Brain microvascular endothelial cell (primary cell): ENCODE measurements around the gene MATCAP1.
A peak's percentile ranks its signal among the peaks of the same experiment; 100 is the strongest.

Experiments
- DNase-seq: peaks from one replicate; pipeline ENCODE4 v3.0.0-alpha.2; 2020
- H3K27ac ChIP-seq: fragments of 250-450 bp; sonication (Bioruptor Pico); 2 replicates; pipeline ENCODE4 v1.5.1; 2020; ENCODE audit warnings: mild to moderate bottlenecking, moderate library complexity
- H3K27me3 ChIP-seq: fragments of 250-450 bp; sonication (Bioruptor Pico); replicated peaks from 2 replicates; pipeline ENCODE4 v1.5.1; 2020; ENCODE audit warnings: mild to moderate bottlenecking
- H3K36me3 ChIP-seq: fragments of 250-450 bp; sonication (Bioruptor Pico); replicated peaks from 2 replicates; pipeline ENCODE4 v1.5.1; 2020; ENCODE audit warnings: mild to moderate bottlenecking
- H3K4me3 ChIP-seq: 2 replicates; pipeline ENCODE4 v1.5.1; 2011; ENCODE audit warnings: low read depth, mild to moderate bottlenecking, control low read depth, low read length, moderate library complexity
- in situ Hi-C: cut with HindIII; loops from 2 replicates; pipeline ENCODE4 v1.10.0; 2017; ENCODE audit warnings: low sequenced_read_pairs, low pct_ligation_motif_present
- TF ChIP-seq, protein P1 (sequence below): IDR thresholded peaks from 2 replicates; pipeline ENCODE4 v1.5.1; 2011; ENCODE audit warnings: low read depth, mild to moderate bottlenecking, moderate library complexity, low read length, control low read depth, inconsistent platforms; ENCODE audit errors: missing control alignments

MATCAP1 gene

GRCh38 chr16:67183627-67184452 is at the start of gene MATCAP1:
MATCAP1 (minus strand) TSS chr16:67183963; CDS start chr16:67180610, 3,353 bp downstream.
- Histone ChIP-seq H3K27ac (peak within 1 kb of the TSS; percentile 97), H3K4me3 (peak within 1 kb of the TSS; percentile 73), H3K27me3 (no peaks in the 10 kb centered on the region), H3K36me3 (no peaks in the 10 kb centered on the region)
- in situ Hi-C loops, result no loop called here
- DNase-seq, result peak; percentile 97
- TF ChIP-seq, protein P1, sequence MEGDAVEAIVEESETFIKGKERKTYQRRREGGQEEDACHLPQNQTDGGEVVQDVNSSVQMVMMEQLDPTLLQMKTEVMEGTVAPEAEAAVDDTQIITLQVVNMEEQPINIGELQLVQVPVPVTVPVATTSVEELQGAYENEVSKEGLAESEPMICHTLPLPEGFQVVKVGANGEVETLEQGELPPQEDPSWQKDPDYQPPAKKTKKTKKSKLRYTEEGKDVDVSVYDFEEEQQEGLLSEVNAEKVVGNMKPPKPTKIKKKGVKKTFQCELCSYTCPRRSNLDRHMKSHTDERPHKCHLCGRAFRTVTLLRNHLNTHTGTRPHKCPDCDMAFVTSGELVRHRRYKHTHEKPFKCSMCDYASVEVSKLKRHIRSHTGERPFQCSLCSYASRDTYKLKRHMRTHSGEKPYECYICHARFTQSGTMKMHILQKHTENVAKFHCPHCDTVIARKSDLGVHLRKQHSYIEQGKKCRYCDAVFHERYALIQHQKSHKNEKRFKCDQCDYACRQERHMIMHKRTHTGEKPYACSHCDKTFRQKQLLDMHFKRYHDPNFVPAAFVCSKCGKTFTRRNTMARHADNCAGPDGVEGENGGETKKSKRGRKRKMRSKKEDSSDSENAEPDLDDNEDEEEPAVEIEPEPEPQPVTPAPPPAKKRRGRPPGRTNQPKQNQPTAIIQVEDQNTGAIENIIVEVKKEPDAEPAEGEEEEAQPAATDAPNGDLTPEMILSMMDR, result no peak

- no peaks in the 10 kb centered on the region for H3K27me3 ChIP-seq
- TF ChIP-seq, protein P1, result no peak
- no peak for DNase-seq
- peaks cover 71% of the 10 kb centered on the region for H3K36me3 ChIP-seq
- in situ Hi-C loops, result no loop called here
- H3K4me3 ChIP-seq, result no peak overlapping the region
- no peak overlapping the region for H3K27ac ChIP-seq
These were observed 47.3 kb upstream of the MATCAP1 start for GRCh38 chr16:67230809-67231660.

GRCh38 chr16:67229906-67230808 is 46.4 kb upstream of the MATCAP1 start:
- no peaks in the 10 kb centered on the region for H3K27me3 ChIP-seq
- in situ Hi-C loops, result no loop called here

DNA sequence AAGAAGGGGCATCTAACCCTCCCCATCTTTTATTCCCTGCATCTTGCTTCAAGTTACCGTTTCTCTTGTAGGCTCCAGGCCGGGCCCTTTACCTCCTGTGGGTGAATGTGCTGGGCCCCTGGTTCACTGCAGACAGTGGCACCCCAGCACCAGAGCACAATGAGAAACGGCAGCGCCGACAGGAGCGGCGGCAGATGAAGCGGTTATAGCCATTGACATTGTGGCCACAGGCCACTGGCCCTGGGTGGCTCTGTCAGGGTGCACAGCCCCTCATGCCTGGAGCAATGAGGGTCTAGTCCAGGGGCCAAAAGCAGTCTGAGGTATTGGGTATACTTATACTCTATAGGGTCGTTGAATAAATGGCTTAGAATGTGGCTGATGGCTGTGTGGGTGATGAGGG is 45.1 kb upstream of the MATCAP1 start:
- Histone ChIP-seq H3K27ac (no peak overlapping the region), H3K4me3 (no peak overlapping the region), H3K27me3 (no peaks in the 10 kb centered on the region), H3K36me3 (peaks cover 52% of the 10 kb centered on the region)
- TF ChIP-seq, protein P1, result no peak
- in situ Hi-C loops, result no loop called here
- DNase-seq, result no peak

More at GRCh38 chr16:67229906-67230808, 46.4 kb upstream of the MATCAP1 start:
- no peak for DNase-seq
- Histone ChIP-seq H3K4me3 (no peak overlapping the region), H3K27ac (no peak overlapping the region), H3K36me3 (peaks cover 63% of the 10 kb centered on the region)
- TF ChIP-seq, protein P1, result no peak

GRCh38 chr16:67228034-67228785 is 44.4 kb upstream of the MATCAP1 start:
- in situ Hi-C loops, result no loop called here
- Histone ChIP-seq H3K27me3 (no peaks in the 10 kb centered on the region), H3K4me3 (peak overlapping the region; percentile 98), H3K36me3 (peaks cover 48% of the 10 kb centered on the region), H3K27ac (no peak overlapping the region)
- TF ChIP-seq, protein P1, result no peak
- no peak for DNase-seq
